ENCODE measurements around the gene NCKAP1.

DNA sequence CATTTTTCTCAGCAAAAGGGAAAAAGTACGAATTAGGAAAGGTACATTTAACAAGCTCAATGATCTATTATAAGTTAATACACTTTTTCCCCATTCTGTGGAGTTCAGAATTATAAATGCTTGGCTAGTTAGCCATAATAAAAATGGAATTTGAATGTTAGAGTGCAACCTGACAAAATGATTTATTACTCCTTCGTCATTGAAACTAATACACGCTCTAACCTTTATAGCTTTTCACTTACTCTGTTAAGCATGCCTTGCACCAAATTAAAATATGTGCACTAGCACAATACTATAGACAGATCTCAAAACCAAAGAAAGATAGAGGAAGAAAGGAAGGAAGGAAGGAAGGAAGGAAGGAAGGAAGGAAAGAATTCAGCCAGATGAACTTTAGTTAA, 125.7 kb downstream of the NCKAP1 start:
- TF ChIP-seq, protein P1, sequence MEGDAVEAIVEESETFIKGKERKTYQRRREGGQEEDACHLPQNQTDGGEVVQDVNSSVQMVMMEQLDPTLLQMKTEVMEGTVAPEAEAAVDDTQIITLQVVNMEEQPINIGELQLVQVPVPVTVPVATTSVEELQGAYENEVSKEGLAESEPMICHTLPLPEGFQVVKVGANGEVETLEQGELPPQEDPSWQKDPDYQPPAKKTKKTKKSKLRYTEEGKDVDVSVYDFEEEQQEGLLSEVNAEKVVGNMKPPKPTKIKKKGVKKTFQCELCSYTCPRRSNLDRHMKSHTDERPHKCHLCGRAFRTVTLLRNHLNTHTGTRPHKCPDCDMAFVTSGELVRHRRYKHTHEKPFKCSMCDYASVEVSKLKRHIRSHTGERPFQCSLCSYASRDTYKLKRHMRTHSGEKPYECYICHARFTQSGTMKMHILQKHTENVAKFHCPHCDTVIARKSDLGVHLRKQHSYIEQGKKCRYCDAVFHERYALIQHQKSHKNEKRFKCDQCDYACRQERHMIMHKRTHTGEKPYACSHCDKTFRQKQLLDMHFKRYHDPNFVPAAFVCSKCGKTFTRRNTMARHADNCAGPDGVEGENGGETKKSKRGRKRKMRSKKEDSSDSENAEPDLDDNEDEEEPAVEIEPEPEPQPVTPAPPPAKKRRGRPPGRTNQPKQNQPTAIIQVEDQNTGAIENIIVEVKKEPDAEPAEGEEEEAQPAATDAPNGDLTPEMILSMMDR (IDR thresholded peaks at IDR 0.05; ENCODE audit: insufficient read depth, low read length), result no peak
- TF ChIP-seq POLR2AphosphoS5 (IDR thresholded peaks at IDR 0.05; ENCODE audit: low read depth), result no peak
